ENCODE data around the gene TBC1D5.

The TBC1D5 gene

DNA sequence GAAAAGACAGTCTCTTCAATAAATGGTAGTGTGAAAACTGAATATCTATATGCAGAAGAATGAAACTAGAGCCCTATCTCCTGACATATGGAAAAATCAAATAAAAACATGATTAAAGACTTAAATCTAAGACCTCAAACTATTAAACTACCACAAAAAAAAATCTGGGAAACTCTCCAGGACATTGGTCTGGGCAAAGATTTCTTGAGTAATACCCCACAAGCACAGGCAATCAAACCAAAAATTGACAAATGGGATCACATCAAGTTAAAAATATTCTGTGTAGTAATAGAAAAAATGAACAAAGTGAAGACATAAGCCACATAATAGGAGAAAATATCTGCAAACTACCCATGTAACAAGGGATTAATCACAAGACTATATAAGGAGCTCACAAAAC is 286.4 kb downstream of the TBC1D5 start:
- TF ChIP-seq, protein P1, sequence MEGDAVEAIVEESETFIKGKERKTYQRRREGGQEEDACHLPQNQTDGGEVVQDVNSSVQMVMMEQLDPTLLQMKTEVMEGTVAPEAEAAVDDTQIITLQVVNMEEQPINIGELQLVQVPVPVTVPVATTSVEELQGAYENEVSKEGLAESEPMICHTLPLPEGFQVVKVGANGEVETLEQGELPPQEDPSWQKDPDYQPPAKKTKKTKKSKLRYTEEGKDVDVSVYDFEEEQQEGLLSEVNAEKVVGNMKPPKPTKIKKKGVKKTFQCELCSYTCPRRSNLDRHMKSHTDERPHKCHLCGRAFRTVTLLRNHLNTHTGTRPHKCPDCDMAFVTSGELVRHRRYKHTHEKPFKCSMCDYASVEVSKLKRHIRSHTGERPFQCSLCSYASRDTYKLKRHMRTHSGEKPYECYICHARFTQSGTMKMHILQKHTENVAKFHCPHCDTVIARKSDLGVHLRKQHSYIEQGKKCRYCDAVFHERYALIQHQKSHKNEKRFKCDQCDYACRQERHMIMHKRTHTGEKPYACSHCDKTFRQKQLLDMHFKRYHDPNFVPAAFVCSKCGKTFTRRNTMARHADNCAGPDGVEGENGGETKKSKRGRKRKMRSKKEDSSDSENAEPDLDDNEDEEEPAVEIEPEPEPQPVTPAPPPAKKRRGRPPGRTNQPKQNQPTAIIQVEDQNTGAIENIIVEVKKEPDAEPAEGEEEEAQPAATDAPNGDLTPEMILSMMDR (conservative IDR thresholded peaks at IDR 0.05): no peak
- no peak overlapping the region for H3K27ac ChIP-seq

DNA sequence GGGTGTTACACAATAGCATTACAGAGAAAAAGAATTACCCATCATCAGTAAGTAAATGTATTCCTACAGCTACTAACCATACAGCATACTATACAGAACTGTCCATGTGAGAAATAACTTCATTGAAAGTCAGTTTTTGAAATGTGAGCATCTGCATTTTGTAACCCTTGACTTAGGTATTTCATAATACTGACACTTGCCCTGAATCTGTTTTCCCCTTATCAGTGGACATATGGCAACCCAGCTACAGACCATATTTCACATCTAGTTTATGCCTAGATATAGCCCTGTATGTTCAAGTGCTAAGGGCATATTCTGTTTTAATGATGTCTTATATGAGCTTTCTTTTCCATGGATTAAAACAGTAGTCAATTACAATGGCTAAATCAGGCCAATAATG is 297.6 kb downstream of the TBC1D5 start:
- no peak overlapping the region for H3K27ac ChIP-seq
- TF ChIP-seq, protein P1 (conservative IDR thresholded peaks at IDR 0.05): no peak

DNA sequence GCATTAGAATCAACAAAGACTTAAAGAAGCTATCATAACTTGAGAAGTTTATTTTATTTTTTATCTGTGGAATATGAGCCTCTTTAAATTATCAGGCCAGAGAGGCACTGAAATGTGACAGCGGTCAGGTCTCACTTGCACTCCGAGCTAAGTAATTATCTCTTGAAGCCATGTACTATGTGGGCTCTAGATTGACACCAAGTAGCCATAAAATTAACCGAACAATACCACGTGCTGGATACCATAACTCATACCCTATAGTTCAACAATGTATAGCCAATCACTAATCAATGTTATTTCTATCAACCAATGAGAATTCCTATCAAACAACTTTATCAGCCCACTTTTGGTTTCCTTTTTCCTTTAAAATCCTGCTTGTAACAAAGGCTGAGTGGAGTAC is 299.3 kb downstream of the TBC1D5 start:
- no peak overlapping the region for H3K27ac ChIP-seq
- TF ChIP-seq, protein P1 (conservative IDR thresholded peaks at IDR 0.05): no peak

DNA sequence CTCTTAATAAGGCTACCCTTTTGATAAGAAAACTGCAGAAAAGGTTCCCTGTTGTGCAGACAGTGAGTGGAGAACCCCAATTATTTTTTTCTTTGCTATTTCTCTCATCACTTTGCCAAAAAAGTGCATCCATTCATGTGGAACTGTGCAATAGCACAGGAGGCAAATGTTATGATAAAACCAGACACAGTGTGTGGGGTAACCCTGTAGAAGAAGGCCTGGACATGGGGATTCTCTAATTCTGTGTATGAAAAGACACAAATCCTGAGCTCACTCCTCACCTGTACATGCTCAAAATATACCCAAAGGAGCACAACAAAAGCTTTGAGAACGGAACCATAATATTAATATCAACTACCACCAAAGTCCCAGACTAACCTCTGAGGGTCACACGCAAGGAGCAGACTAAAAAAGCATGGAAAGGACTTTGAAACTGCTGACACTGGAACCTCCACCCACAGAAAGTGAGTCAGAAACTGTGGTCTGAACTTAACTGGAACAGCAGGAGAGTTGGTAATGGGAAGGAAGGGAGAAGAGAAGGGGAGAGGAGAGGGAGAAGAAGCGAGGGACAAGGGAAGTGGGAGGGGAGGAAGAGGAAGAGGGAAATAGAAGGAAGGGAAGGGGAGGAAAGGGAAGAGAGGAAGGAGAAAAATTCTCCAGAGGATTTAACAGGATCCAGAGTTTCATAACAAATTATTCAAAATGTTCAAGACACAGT is 299.9 kb downstream of the TBC1D5 start:
- TF ChIP-seq, protein P1 (conservative IDR thresholded peaks at IDR 0.05): no peak
- H3K27ac ChIP-seq: no peak overlapping the region

DNA sequence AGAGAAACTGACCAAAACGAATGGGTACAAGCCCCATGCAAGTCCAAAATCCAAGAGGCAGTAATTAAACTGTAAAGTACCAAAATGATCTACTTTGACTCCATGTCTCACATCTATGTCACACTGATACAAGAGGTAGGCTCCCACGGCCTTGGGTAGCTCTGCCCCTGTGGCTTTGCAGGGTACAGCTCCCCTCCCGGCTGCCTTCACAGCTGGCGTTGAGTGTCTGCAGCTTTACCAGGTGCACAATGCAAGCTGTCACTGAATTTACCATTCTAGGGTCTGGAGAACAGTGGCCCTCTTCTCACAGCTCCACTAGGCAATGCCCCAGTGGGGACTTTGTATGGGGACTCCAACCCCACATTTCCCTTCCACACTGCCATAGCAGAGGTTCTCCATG is 308.6 kb downstream of the TBC1D5 start:
- TF ChIP-seq, protein P1 (conservative IDR thresholded peaks at IDR 0.05): no peak
- no peak overlapping the region for H3K27ac ChIP-seq

DNA sequence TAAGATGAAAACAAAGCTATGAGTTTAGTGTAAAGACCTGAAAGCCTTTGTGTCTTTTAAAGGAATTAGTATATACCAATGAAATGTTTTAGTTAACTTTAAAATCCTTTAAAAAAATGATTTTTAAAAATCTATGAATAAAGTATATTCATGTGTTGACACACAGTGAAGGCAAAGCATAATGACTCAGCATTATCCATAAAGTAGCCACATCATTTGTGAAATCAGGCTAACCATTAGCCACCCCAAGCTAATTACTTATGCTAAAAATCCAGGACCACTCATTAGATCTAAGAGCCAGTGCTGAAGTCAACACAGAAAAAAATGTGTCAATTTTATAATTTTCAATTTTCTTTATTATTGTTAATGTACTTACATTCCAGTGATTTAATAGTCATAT is 310.2 kb downstream of the TBC1D5 start:
- no peak overlapping the region for H3K27ac ChIP-seq
- TF ChIP-seq, protein P1 (conservative IDR thresholded peaks at IDR 0.05): no peak

DNA sequence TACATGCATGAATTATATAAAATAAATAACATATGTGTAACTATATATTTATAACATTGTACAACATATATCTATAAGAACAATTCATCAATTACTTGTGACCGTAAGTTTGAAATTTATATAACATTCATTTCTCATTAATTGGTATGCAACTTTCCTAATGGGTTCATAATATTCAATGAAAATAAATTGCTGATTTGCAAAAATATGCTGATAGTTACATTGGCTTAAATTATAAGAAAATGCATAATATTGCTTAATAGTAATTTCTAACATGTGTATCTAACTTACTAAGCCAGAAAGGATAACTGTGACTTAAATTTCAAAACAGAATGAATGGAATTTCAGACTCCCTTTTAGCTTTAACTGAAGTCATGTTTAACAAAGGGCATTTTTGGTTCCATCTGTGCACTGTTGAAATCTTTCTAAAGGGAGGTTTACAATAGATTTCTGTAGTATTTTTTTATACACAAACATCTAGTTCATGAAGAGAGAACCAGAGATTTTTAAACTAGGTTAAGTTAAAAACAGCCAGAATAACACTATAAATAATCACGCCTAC is 310.9 kb downstream of the TBC1D5 start:
- H3K27ac ChIP-seq: no peak overlapping the region
- TF ChIP-seq, protein P1 (conservative IDR thresholded peaks at IDR 0.05): no peak
